AG08395 (cell line): ENCODE data around the gene AGPAT4.

Experiments used
- DNase-seq: peaks from one replicate; pipeline ENCODE4 v3.0.0; 2012; ENCODE audit warnings: mixed read lengths, low spot score

AGPAT4 gene

GRCh38 chr6:161281092-161281491 lies 7.2 kb upstream of the AGPAT4 start:
- no peak for DNase-seq

GRCh38 chr6:161279677-161280415 lies 6.0 kb upstream of the AGPAT4 start:
- DNase-seq: no peak

- no peak for DNase-seq
Measured at GRCh38 chr6:161276605-161277155, 2.8 kb upstream of the AGPAT4 start.

GRCh38 chr6:161274898-161275297 lies 1.0 kb upstream of the AGPAT4 start:
- no peak for DNase-seq

DNA sequence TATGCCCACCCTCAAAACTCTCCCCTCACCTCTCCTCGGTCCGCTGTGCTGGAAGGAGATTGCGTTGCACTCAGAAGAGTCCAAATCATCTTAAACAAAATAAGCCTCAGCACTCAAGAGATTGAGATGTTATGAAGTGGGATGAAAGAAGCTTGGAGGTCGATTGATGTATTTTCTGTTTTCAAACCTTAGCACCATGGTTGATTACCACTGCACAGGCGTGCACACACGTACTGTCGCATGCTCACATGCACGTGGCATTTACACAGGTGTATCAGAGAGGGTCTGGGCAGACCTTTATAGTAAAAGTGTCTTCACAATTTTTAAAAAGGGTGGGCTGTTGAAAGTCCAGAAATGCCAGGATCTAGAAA lies 612 bp upstream of the AGPAT4 start:
- no peak for DNase-seq

DNA sequence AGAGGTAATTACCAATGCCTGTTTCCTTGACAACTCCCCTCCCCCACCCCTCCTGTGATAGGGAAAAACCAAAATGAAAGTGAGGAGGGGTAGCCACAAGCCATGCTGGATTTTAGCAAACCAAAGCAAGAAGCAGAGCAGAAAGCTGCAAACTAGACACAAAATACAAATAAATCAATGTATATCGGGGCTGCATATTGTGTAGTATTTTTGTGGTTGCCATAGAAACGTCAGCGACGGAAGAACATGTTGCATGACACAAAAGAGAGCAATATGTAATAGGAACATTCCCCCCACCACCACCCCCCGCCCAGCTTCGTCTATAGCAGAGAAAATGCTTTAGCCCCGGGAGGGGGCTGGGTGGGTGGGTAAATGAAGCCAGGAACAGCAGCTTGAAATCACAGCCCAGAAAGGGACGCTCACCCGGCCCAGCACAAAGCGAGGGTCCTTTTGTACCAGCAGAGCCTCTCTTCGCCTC lies 548 bp downstream of the AGPAT4 start:
- DNase-seq: peak; percentile 31

DNA sequence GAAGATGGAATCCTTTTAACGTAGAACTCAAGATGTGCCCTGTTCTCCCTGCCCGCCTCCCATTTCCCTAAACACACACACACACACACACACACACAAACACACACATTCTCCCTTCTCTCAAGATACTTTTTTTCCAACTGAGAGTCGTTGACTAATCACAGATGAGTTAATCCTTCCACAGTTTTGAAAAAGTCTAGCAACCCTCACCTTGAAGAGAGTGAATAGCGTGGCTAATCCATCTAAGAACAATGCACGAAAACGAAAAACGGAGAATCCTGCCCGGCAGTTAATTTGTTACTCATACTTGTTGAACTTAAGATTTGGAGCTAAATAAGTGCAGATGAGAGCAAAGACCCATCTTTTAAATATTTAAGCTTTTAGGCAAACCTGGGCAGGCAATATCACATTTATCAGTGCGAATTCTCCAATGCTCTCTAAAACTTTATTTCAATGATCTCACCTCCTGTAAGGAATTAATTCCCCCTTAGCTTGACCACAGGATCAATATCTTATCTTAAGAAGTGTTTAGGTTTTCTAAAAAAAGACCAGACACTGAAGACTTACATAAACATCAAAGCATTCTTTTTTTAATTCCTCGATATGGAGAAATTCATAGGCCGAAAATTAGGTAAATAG lies 1.1 kb downstream of the AGPAT4 start:
- DNase-seq: no peak

- DNase-seq: no peak
Measured at GRCh38 chr6:161271343-161272030, 2.4 kb downstream of the AGPAT4 start.

DNA sequence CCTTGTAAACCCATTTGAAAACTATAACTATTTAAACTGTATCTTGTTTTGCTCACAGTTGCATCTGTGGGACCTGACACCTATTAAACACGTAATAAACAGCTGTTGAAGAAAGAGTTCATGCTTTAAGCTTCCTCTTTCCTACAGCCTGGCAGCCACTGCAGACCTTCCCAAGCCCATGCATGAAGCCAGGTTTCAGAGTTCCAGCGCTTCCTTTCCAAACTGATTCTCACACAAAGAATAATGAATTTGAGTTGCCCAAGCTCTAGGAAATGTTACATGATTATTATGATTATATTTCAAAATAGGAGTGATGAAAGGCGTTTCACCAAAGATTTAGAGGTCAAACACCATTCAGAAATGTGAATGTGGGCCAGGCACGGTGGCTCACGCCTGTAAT lies 3.7 kb downstream of the AGPAT4 start:
- no peak for DNase-seq

DNA sequence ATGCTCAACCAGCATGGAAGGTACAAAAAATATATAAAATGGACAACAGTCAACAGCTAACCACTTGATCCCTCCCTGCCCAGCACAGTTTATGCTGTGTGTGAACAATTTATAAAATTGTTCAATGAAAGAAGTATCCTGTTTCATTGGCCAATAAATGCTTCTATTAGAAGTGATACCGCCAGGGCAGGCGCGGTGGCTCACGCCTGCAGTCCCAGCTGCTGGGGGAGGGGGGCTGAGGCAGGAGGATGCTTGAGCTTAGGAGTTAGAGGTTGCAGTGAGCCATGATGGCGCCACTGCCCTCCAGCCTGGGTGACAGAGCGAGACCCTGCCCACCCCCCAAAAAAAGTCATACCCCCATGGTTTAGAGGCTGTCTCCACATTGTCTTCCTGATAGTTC lies 4.6 kb downstream of the AGPAT4 start:
- no peak for DNase-seq

- DNase-seq: no peak
Measured at GRCh38 chr6:161268531-161269210, 5.2 kb downstream of the AGPAT4 start.

GRCh38 chr6:161266513-161267230 lies 7.2 kb downstream of the AGPAT4 start:
- no peak for DNase-seq

DNA sequence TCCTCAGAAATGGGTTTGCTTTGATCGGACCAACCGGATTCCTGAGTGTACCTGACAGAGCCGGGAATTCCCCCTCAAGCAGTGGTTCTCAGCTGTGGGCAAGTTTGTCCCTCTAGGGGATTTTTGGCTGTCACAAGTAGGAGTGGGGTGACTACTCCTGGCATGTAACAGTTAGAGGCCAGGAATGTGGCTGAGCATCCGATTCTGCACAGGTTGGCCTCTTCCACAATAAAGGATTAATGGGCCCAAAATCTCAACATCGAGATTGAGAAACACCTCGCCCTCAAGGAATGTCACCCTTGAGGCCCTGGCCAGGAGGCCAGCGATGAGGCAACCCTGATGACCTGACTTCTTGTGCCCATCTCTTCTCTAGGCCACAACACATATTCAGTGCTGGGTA lies 7.9 kb downstream of the AGPAT4 start:
- DNase-seq: no peak

DNA sequence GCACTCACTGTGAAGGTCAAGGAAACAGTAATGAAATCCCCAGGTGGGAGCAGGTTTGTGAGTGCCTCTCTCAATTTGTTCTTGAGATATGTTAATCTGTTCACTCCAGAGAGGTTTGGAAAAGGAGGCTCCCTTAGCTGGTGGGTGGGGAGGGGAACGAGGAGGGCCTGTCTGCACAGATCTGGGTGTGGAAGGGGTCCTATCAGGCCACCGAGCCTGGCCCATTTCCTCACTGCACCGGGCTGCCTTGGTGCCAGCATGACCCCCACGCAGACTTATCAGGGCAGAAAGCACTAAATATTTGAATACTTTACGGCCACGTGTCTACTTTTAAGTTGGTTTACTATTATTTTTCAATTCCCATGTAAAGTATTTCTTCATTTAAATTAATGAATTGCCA lies 8.3 kb downstream of the AGPAT4 start:
- DNase-seq: no peak

DNA sequence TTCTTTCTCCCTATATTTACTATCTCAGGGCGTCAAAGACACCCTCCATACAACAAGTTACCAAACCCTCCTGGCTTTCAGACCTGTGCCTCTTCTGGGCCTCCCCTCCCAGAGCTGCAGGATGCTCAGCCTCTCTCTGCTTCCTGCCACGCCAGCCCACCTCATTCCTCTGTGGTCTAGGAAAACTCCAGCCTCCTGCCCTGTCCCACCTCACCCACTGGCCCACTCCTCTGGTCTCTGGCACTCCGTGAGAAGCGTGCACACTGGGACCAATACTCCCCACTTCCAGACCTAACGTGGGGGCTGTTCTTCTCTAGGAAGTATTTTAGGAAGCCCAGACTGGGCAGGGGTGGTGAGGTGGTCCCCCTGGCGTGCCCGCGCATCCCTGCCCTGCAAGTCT lies 9.7 kb downstream of the AGPAT4 start:
- DNase-seq: no peak

DNA sequence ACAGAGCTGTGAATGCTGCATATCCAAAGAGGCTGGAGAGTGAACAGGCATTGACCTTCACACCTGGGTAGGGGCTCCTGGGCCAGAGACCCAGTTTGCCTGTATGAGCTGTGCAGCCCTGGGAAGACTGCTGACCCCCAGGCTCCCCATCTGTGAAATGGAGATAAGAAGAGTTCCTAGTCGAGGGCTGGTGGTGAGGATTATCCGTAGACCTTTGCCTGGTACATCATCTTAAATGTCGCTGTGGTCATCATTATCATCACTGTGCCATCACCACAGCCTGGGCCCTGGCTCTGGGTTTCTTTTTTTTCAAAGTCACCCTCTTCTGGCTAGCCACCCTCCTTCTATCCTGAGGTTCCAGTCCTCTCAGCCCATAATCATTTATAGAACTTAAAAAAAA lies 12.0 kb downstream of the AGPAT4 start:
- no peak for DNase-seq

DNA sequence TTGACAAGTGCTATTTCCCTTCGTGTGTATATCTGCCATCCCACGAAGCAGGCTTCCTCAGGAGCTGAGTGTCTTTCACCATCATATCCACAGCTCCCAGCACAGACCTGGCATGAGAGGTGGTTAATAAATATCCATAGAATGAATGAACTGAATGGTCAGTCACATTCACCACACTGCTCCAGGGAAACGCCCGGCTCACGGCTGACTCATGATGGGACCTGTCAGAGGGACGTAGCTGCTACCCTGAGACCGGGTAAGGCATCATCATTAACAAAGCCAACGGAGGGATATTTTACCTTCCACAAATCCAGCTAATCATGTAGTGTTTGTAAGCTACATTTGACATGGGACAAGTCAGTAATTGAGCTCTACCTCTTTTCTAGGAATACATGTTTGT lies 12.5 kb downstream of the AGPAT4 start:
- DNase-seq: no peak

DNA sequence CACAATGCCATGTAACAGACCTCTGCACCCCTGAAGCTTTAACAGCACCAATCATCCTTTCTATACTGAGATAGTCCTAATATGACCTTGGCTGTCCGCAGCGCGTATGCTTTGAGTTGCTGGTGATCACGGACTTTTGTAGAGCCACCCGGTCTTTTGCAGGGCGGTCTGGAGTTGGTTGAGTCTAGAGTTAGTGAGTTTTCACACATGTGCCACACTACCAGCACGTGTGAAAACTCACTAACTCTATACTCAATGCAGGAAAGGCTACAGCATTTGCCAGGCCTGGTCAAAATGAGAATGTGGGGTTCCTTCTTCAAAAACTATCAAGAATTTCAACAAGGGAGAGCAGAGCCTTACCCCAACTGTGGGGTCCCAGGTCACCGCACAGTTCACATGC lies 14.6 kb downstream of the AGPAT4 start:
- DNase-seq: no peak

- DNase-seq: peak; percentile 78
Measured at GRCh38 chr6:161257793-161258457, 15.9 kb downstream of the AGPAT4 start.

DNA sequence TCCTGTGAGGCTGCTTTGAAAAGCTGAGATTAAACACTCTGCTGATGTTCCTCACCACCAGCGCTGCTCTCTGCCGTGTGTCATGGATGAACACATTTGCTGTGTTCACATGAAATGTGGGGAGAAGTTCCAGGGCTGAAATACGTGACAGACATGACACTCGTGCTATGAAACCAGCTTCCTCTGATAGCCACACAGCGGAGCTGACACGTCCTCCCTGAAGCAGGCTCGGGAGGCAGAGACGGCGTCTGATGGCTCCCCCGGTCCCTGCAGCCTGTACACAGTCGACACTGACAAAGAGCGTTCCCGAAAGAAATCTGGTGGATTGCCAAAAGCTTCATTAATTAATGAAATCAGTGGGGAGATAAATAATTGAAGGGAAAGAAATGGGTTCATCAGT lies 17.5 kb downstream of the AGPAT4 start:
- DNase-seq: no peak

GRCh38 chr6:161255518-161255917 lies 18.3 kb downstream of the AGPAT4 start:
- no peak for DNase-seq
